ENCODE data around the gene QPCT.
"Not testable (repeated sequence)": the region's sequence is repeated elsewhere in the genome, so short reads cannot be mapped to it uniquely, and the experiment has no call there.

Gene QPCT

GRCh38 chr2:37394796-37395555, 50.5 kb downstream of the QPCT start:
- DNase-seq = no peak

- no peak for DNase-seq
Measured at GRCh38 chr2:37396890-37397565, 52.6 kb downstream of the QPCT start.

GRCh38 chr2:37398990-37399389, 54.6 kb downstream of the QPCT start:
- DNase-seq = no peak

GRCh38 chr2:37400041-37400440, 55.6 kb downstream of the QPCT start:
- DNase-seq = no peak

GRCh38 chr2:37402636-37403035, 58.2 kb downstream of the QPCT start:
- DNase-seq = no peak

- no peak for DNase-seq
Measured at GRCh38 chr2:37405781-37406180, 61.4 kb downstream of the QPCT start.

- no peak for DNase-seq
Measured at GRCh38 chr2:37412231-37412630, 67.8 kb downstream of the QPCT start.

- not testable (repeated sequence) for DNase-seq
Measured at GRCh38 chr2:37413911-37414469, 69.6 kb downstream of the QPCT start.

GRCh38 chr2:37414470-37414949, 70.1 kb downstream of the QPCT start:
- no peak for DNase-seq

- no peak for DNase-seq
Measured at GRCh38 chr2:37415128-37415820, 70.8 kb downstream of the QPCT start.

- DNase-seq = peak; percentile 70
Measured at GRCh38 chr2:37417321-37417720, 72.9 kb downstream of the QPCT start.

GRCh38 chr2:37418956-37419355, 74.5 kb downstream of the QPCT start:
- DNase-seq = peak; percentile 18

GRCh38 chr2:37421686-37422085, 77.3 kb downstream of the QPCT start:
- DNase-seq = no peak

- DNase-seq = no peak
Measured at GRCh38 chr2:37422816-37423215, 78.4 kb downstream of the QPCT start.
